ENCODE measurements around the gene F13A1.

- TF ChIP-seq CHD2 (IDR thresholded peaks at IDR 0.05; ENCODE audit: low read length, partially characterized antibody), result no peak
- TF ChIP-seq RAD21 (conservative IDR thresholded peaks at IDR 0.05 in 1 of 2, IDR thresholded peaks at IDR 0.05 in 1 of 2), result no peak
- TF ChIP-seq CTCF (IDR thresholded peaks at IDR 0.05), result no peak
- no peak for TF ChIP-seq REST (IDR thresholded peaks at IDR 0.05)
- no peak for TF ChIP-seq PBX3 (IDR thresholded peaks at IDR 0.05)
- TF ChIP-seq E2F6 (IDR thresholded peaks at IDR 0.05; ENCODE audit: borderline replicate concordance, low read depth), result no peak
- TF ChIP-seq MYC (IDR thresholded peaks at IDR 0.05; ENCODE audit: borderline replicate concordance, low read length), result no peak
- TF ChIP-seq HMGXB4 (CRISPR knock-in tag; IDR thresholded peaks at IDR 0.05; ENCODE audit: borderline replicate concordance), result no peak
- TF ChIP-seq NFE2L2 (conservative IDR thresholded peaks at IDR 0.05; ENCODE audit: low read length), result no peak
- TF ChIP-seq ZFP36 (IDR thresholded peaks at IDR 0.05; ENCODE audit: borderline replicate concordance, partially characterized antibody), result no peak
- TF ChIP-seq CEBPB (IDR thresholded peaks at IDR 0.05), result no peak
- no peak for TF ChIP-seq POLR2A (IDR thresholded peaks at IDR 0.05; ENCODE audit: low read length)
Observed at GRCh38 chr6:6154335-6154734, 166.1 kb downstream of the F13A1 start.
